Stimulated activated naive CD8-positive, alpha-beta T cell treated with anti-CD3 and anti-CD28 coated beads, Interleukin-15, Interleukin-2, amounts not matched to agents 100 ng/mL and 50 ng/mL, for 24 hours (primary cell): ENCODE measurements around the gene ZFYVE27.

Source experiments
- H3K27ac Mint-ChIP-seq: one replicate; pipeline ENCODE4 v1.8.0; 2021; ENCODE audit warnings: mild to moderate bottlenecking, mixed read lengths
- H3K27me3 Mint-ChIP-seq: one replicate; pipeline ENCODE4 v1.8.0; 2021; ENCODE audit warnings: mixed read lengths
- H3K36me3 Mint-ChIP-seq: one replicate; pipeline ENCODE4 v1.8.0; 2021; ENCODE audit warnings: low read depth, mixed read lengths
- H3K4me1 Mint-ChIP-seq: one replicate; pipeline ENCODE4 v1.8.0; 2021; ENCODE audit warnings: low read depth, mixed read lengths
- H3K4me3 Mint-ChIP-seq: one replicate; pipeline ENCODE4 v1.8.0; 2021; ENCODE audit warnings: mild to moderate bottlenecking, mixed read lengths
- H3K9me3 Mint-ChIP-seq: one replicate; pipeline ENCODE4 v1.8.0; 2021; ENCODE audit warnings: mixed read lengths

The ZFYVE27 gene

DNA sequence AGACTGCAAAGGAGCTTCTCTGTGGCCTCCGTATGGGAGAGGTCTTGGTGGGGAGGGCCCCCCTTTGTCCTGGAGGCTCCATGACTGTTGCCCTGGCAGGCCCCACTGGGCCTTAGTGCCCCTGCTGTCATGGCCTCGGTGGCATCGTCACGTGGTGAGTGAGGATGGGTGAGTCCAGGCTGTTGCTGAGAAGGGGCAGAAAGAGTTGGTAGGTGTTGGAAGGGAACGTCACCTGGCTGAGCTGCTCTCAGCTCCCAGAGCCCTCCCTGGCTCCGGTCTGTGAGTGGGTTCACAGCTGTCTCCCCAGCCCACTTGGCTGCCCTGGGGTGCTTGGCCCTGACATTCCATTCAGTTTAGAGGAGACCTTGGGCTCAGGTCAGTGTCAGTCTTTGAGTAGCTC lies 18.8 kb downstream of the ZFYVE27 start:
- Mint-ChIP-seq H3K4me1 (no peaks in the 10 kb centered on the region), H3K27me3 (no peaks in the 10 kb centered on the region), H3K27ac (no peak overlapping the region), H3K4me3 (no peak overlapping the region), H3K36me3 (peaks cover 53% of the 10 kb centered on the region), H3K9me3 (no peaks in the 10 kb centered on the region)

DNA sequence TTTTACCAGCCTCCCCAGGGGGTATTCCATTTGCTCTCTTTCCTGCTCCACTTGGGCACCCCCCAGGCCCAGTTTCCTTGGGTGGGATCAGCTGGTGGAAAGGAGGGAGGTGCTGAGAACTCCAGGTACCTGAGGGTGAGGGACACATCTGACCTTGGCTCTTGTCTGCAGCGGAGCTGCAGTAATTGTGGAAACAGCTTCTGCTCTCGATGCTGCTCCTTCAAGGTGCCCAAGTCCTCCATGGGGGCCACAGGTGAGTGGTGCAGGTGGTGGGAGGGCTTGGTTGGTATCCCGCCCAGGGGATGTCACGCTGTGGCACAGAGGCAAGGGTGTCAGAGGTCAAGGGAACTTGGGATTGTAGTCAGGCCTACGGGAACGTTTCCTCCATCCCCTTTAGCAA lies 20.5 kb downstream of the ZFYVE27 start:
- peaks cover 46% of the 10 kb centered on the region for H3K36me3 Mint-ChIP-seq
- no peaks in the 10 kb centered on the region for H3K4me1 Mint-ChIP-seq
- H3K9me3 Mint-ChIP-seq, result no peaks in the 10 kb centered on the region
- no peak overlapping the region for H3K27ac Mint-ChIP-seq
- H3K27me3 Mint-ChIP-seq, result no peaks in the 10 kb centered on the region
- H3K4me3 Mint-ChIP-seq, result no peak overlapping the region

DNA sequence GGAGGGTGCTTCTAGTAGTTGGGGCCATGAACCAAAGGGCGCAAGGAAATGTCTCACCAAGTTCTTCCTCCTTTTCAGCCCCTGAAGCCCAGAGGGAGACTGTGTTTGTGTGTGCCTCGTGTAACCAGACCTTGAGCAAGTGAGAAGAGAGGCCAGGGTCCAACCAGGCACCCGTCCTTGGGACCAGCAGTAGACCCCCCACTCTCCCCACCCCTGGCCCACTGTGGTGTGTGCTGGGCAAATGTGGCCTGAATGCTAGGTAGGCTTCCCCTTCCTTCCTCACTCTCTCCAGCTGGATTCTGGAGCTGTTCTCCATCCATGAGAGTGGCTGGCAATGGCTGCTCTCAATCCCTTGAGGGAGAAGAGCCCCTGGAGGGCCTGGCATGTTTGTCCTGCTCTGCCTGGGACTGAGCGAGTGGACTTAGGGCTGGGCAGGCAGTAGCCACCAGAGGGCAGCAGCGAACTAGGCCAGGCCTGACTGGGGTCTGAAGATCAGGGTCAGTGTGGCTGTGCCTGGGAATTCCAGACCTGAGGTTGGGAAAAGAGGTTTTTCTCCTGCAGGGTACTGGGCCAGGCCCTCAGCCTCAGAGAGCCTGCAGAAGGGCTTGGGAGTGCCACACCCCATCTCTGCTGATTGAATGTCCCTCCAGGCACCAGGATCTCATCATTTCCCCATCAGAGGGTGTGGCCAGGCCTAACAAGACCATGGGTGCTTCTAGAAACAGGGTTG lies 22.4 kb downstream of the ZFYVE27 start:
- Mint-ChIP-seq H3K9me3 (no peaks in the 10 kb centered on the region), H3K27me3 (no peaks in the 10 kb centered on the region), H3K27ac (no peak overlapping the region), H3K36me3 (peaks cover 34% of the 10 kb centered on the region), H3K4me1 (peaks cover 4% of the 10 kb centered on the region), H3K4me3 (no peak overlapping the region)

DNA sequence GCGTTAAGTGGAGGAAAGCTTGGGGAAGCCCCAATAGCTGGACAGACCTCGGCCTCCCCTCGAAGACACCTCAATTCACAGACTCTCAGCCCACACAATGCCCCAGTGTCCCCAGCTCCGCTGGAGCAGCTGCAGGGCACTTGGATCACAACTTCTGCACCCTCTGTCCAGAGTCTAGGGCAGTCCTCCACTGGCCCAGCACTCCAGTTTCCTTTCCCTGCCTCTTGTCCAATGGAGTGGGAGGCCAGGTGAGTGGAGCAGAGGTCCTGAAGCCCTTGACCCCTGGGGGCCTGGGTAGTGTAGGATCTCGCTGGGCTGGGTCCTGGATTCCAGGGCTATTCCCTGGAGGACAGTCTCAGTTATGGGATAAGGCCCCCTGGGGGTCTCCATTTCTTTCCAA lies 23.0 kb downstream of the ZFYVE27 start:
- Mint-ChIP-seq H3K4me3 (no peak overlapping the region), H3K4me1 (peaks cover 8% of the 10 kb centered on the region), H3K27me3 (no peaks in the 10 kb centered on the region), H3K9me3 (no peaks in the 10 kb centered on the region), H3K36me3 (peaks cover 31% of the 10 kb centered on the region), H3K27ac (no peak overlapping the region)

DNA sequence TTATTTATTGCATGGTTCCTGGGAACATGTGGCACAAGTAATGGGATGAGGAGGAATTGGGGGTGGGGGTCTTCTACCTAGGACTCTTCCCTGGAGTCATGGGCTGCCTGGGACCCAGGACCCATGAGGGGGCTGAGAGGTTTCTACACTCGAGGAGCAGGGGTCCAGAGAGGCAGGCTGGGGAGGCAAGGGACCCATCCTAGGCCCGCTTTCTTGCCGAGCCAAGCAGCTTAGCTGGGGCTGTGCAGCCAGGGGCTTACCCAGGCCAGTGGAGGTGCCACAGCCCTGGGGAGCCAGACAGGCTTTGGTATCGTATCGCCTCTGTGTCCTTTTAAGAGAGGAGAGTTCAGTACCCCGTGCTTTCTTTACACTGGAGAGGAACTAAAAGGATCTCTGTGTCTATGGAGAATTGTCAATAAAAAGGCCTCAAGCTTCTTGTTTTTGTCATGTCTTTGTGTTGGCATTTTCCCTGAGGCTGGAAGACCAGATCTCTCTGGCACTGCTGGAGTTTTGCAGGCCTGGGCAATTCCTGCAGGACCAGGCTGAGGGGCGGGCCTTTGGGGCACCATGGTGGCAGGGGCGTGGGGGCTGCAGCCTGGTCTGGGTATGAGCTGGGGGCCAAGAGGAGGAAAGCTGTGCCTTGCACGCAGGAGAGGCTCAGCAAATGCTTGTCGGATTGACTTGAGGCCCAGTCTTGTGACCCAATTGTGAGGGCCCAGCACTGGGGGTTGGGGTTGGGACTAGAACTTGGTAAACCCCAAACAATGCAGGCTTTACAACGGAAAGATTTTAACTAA lies 23.7 kb downstream of the ZFYVE27 start:
- Mint-ChIP-seq H3K9me3 (no peaks in the 10 kb centered on the region), H3K27me3 (no peaks in the 10 kb centered on the region), H3K4me1 (peaks cover 8% of the 10 kb centered on the region), H3K27ac (no peak overlapping the region), H3K4me3 (no peak overlapping the region), H3K36me3 (peaks cover 28% of the 10 kb centered on the region)

DNA sequence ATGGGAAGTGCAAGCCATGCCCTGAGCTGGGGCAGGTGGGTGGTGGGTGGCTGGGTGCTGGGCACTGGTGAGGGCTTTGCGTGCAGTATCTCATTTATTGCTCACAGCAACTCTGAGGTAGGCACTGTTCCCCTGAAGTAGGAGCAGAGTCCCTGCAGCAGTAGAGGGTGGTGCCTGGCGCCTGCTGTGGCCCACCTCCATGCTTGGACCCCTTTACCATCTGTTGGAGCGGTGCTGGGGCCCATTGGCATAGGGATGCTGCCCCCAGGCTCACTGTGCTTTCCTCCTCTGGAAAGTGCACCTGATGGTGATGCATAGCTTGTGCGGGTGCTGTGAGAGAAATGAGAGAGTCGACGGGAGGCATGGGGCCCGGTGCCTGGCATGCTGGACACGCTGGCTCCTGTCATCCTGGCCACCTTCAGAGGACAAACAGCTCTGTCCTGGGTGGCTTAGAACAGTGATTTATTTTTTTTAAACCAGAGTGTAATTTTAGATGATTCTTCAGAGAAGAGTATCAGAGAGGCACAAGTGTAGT lies 24.5 kb downstream of the ZFYVE27 start:
- H3K27ac Mint-ChIP-seq, result no peak overlapping the region
- H3K9me3 Mint-ChIP-seq, result no peaks in the 10 kb centered on the region
- H3K36me3 Mint-ChIP-seq, result peaks cover 27% of the 10 kb centered on the region
- no peak overlapping the region for H3K4me3 Mint-ChIP-seq
- peaks cover 8% of the 10 kb centered on the region for H3K4me1 Mint-ChIP-seq
- no peaks in the 10 kb centered on the region for H3K27me3 Mint-ChIP-seq

DNA sequence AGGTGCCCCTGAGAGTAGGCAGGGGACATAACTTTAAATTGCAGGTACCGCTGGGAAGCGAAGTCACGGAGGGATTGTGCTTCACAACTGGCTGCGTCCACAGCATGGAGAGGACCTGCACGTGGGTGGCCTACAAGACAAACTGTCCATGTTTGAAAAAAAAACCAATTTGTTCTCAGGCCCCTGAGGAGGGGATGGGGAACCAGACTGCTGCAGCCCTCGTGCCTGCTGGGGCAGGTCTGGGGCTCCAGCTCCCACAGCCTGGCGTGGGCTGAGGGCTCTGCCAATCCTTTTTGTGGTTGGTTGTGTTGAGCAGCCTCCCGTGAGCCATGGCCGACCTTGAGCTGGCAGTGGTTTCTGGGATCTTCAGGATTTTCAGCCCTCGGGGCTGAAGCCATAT lies 25.1 kb downstream of the ZFYVE27 start:
- no peaks in the 10 kb centered on the region for H3K27me3 Mint-ChIP-seq
- H3K9me3 Mint-ChIP-seq, result no peaks in the 10 kb centered on the region
- H3K36me3 Mint-ChIP-seq, result peaks cover 21% of the 10 kb centered on the region
- no peak overlapping the region for H3K4me3 Mint-ChIP-seq
- peaks cover 8% of the 10 kb centered on the region for H3K4me1 Mint-ChIP-seq
- H3K27ac Mint-ChIP-seq, result no peak overlapping the region

GRCh38 chr10:97762816-97763215 lies 25.9 kb downstream of the ZFYVE27 start:
- H3K36me3 Mint-ChIP-seq, result peaks cover 15% of the 10 kb centered on the region
- peaks cover 8% of the 10 kb centered on the region for H3K4me1 Mint-ChIP-seq
- no peak overlapping the region for H3K4me3 Mint-ChIP-seq
- H3K27ac Mint-ChIP-seq, result no peak overlapping the region
- no peaks in the 10 kb centered on the region for H3K9me3 Mint-ChIP-seq
- H3K27me3 Mint-ChIP-seq, result no peaks in the 10 kb centered on the region

- Mint-ChIP-seq H3K27me3 (no peaks in the 10 kb centered on the region), H3K4me1 (peaks cover 8% of the 10 kb centered on the region), H3K36me3 (peaks cover 14% of the 10 kb centered on the region), H3K9me3 (no peaks in the 10 kb centered on the region), H3K27ac (no peak overlapping the region), H3K4me3 (no peak overlapping the region)
These were observed 26.5 kb downstream of the ZFYVE27 start for GRCh38 chr10:97763411-97763810.

GRCh38 chr10:97763947-97764346 lies 27.0 kb downstream of the ZFYVE27 start:
- no peak overlapping the region for H3K27ac Mint-ChIP-seq

DNA sequence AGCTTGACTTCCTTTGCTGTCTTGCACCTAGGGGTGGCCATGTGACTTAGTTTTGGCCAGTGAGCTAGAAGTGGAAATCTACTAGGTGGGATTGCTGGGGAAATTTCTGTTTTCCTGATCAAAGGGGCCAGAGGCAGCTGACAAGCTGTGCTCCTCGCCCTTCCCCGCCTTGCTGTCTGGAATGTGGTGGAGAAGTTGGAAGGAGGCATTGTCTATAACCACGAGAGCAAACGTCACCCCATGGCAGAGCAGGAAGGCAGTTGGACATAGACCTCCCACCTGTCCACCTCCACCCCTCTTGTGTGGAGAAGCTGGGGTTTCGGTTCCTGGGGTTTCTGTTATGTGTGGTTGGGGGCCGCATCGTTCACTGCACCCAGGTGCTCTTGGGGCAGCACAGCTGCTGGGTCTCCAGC lies 27.6 kb downstream of the ZFYVE27 start:
- H3K27me3 Mint-ChIP-seq, result no peaks in the 10 kb centered on the region
- H3K36me3 Mint-ChIP-seq, result peaks cover 14% of the 10 kb centered on the region
- no peak overlapping the region for H3K27ac Mint-ChIP-seq
- H3K4me1 Mint-ChIP-seq, result peaks cover 8% of the 10 kb centered on the region
- no peak overlapping the region for H3K4me3 Mint-ChIP-seq
- no peaks in the 10 kb centered on the region for H3K9me3 Mint-ChIP-seq

More at GRCh38 chr10:97763947-97764346, 27.0 kb downstream of the ZFYVE27 start:
- Mint-ChIP-seq H3K36me3 (peaks cover 14% of the 10 kb centered on the region), H3K9me3 (no peaks in the 10 kb centered on the region), H3K4me1 (peaks cover 8% of the 10 kb centered on the region), H3K27me3 (no peaks in the 10 kb centered on the region), H3K4me3 (no peak overlapping the region)

DNA sequence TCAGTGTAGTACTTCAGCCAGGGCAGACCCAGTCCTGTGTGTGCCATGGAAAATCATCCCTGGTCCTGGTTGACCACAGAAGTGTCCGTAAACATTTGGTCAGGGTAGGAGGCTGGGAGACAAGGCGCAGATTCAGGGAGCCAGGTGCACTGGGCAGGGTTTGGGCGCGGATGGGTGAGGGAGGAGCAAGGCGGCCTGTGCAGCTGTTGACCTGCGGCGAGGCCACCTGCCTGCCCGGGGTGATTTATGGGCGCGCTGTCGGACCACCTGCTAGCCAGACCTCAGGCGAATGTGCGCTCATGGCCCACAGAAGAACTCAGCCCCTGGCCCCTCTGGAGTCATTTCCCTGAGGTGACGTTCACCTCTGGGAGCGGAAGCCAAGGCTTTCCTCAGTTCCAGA lies 28.3 kb downstream of the ZFYVE27 start:
- peaks cover 8% of the 10 kb centered on the region for H3K4me1 Mint-ChIP-seq

GRCh38 chr10:97766106-97766810 lies 29.3 kb downstream of the ZFYVE27 start:
- no peaks in the 10 kb centered on the region for H3K9me3 Mint-ChIP-seq
- H3K36me3 Mint-ChIP-seq, result peaks cover 9% of the 10 kb centered on the region
- H3K27me3 Mint-ChIP-seq, result peaks cover 13% of the 10 kb centered on the region
- no peak overlapping the region for H3K4me3 Mint-ChIP-seq
- H3K4me1 Mint-ChIP-seq, result peaks cover 15% of the 10 kb centered on the region
- H3K27ac Mint-ChIP-seq, result no peak overlapping the region

More for the DNA sequence above, 28.3 kb downstream of the ZFYVE27 start:
- Mint-ChIP-seq H3K27ac (no peak overlapping the region), H3K27me3 (peaks cover 2% of the 10 kb centered on the region), H3K36me3 (peaks cover 14% of the 10 kb centered on the region), H3K9me3 (no peaks in the 10 kb centered on the region), H3K4me3 (no peak overlapping the region)

- Mint-ChIP-seq H3K4me3 (no peak overlapping the region), H3K27ac (no peak overlapping the region), H3K4me1 (peaks cover 20% of the 10 kb centered on the region), H3K36me3 (peaks cover 4% of the 10 kb centered on the region), H3K9me3 (no peaks in the 10 kb centered on the region), H3K27me3 (peaks cover 19% of the 10 kb centered on the region)
These were observed 30.3 kb downstream of the ZFYVE27 start for GRCh38 chr10:97766996-97767924.
